Smooth muscle cell (in vitro differentiated cells): ENCODE data around the gene C1QTNF5. TPM values are rescaled to one million over a fixed set of nuclear protein-coding genes. Genes with fewer than 3 reads are reported as not detected.
A peak's percentile ranks its signal among the peaks of the same experiment; 100 is the strongest.

Experiments used
- DNase-seq: peaks from one replicate; lab custom pipeline; 2025; ENCODE audit not compliant: unreplicated experiment; lab: John Stamatoyannopoulos, UW
- H2AFZ ChIP-seq: fragments of 200-600 bp; sonication (generic); 2 replicates; pipeline ENCODE4 v1.6.0; 2016; ENCODE audit warnings: antibody characterized with exemption, low read depth, mild to moderate bottlenecking
- H3F3A ChIP-seq: fragments of 200-600 bp; sonication (generic); 2 replicates; pipeline ENCODE4 v1.6.0; 2017; ENCODE audit warnings: antibody characterized with exemption, low read depth
- H3K27ac ChIP-seq: fragments of 200-600 bp; sonication (generic); 2 replicates; pipeline ENCODE4 v1.5.1; 2016; ENCODE audit warnings: low read depth, mild to moderate bottlenecking
- H3K27me3 ChIP-seq: fragments of 200-600 bp; sonication (generic); 2 replicates; pipeline ENCODE4 v1.6.1; 2016; ENCODE audit warnings: low read depth, mild to moderate bottlenecking
- H3K36me3 ChIP-seq: fragments of 200-600 bp; sonication (generic); 2 replicates; pipeline ENCODE4 v1.5.1; 2016; ENCODE audit warnings: low read depth
- H3K4me1 ChIP-seq: fragments of 200-600 bp; sonication (generic); 2 replicates; pipeline ENCODE4 v1.5.1; 2016; ENCODE audit warnings: low read depth
- H3K4me2 ChIP-seq: fragments of 200-600 bp; sonication (generic); 2 replicates; pipeline ENCODE4 v1.6.0; 2016; ENCODE audit warnings: mild to moderate bottlenecking
- H3K4me3 ChIP-seq: fragments of 200-600 bp; sonication (generic); 2 replicates; pipeline ENCODE4 v1.5.1; 2016; ENCODE audit warnings: mild to moderate bottlenecking
- H3K79me2 ChIP-seq: fragments of 200-600 bp; sonication (generic); 2 replicates; pipeline ENCODE4 v1.6.0; 2016; ENCODE audit warnings: low read depth, mild to moderate bottlenecking
- H3K9ac ChIP-seq: fragments of 200-600 bp; sonication (generic); 2 replicates; pipeline ENCODE4 v1.6.0; 2016; ENCODE audit warnings: low read depth
- H3K9me3 ChIP-seq: fragments of 200-600 bp; sonication (generic); replicated peaks from 2 replicates; pipeline ENCODE4 v1.5.1; 2016; ENCODE audit warnings: low read depth
- H4K20me1 ChIP-seq: fragments of 200-600 bp; sonication (generic); 2 replicates; pipeline ENCODE4 v1.6.0; 2016; ENCODE audit warnings: low read depth
- WGBS: methylation state at CpG from one replicate; pipeline ENCODE4 v1.1.7; 2016; ENCODE audit warnings: low lambda C conversion rate; 5-methylcytosine and 5-hydroxymethylcytosine counted together
- polyA plus RNA-seq: library from polyadenylated mRNA; unstranded; fragments of >200 nt; fragmentation: Nextera tagmentation; extraction: Ambion mirVana; gene quantifications from 2 replicates; pipeline ENCODE4 v1.2.1, GENCODE V29; 2016
- total RNA-seq: library from RNA; depleted of rRNA; stranded (reverse); fragments of >200 nt; gene quantifications from 2 replicates; pipeline ENCODE4 v1.2.3, GENCODE V29; 2014
- TF ChIP-seq, protein P1 (sequence below): fragments of 200-600 bp; sonication (generic); IDR thresholded peaks from 2 replicates; pipeline ENCODE4 v1.5.1; 2017; ENCODE audit warnings: borderline replicate concordance, mild to moderate bottlenecking, antibody characterized with exemption; ENCODE audit not compliant: insufficient read depth, poor library complexity, severe bottlenecking

The C1QTNF5 gene
- total and polyA plus RNA-seq, 2 experiments from 2014 or later = 7.0 to 7.2 TPM

DNA sequence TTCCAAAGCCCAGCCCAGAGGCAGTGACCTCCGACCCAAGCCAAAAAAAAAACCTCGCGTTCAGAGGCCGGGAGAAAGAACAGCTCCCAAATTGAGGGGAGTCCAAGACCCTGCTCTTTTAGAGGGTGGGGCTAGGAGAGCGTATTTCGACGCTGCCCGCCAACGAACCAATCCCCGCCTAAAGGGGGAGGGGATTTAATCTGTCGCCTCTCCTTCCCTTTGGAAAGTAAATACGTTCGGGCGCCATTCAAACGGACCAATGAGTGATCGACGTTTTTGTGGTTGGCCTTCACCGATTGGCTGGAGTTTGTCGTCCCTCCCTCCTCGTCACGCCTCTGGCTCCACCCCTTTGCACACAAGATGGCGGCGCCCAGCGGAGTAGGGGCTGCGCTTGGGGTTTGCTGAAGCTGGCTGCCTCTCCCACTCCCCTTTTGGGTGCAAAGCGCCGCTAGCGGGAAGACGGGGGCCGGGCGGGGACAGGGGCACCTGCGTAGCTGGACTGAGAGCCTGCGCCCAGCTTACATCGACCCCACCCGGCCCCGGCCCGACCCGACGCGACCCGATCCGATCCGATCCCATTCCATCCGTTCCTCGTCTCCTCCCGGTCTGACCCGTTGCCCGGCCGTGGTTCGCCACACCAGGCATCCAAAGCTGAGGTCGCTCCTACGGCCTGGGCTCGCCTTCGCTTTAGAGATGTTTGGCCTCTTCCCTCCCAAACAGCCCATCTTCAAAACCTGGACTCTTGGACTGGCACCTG is 6.3 kb downstream of the C1QTNF5 start, which contains the start of gene RNF26:
Gene RNF26 (plus strand): TSS at position 354 of the 757 bp plus-strand sequence. CDS start 596 bp downstream, outside the sequence.
- Histone ChIP-seq H3K4me2 (peak within 1 kb of the TSS; percentile 84), H3K79me2 (peaks cover 14% of the 10 kb centered on the region), H3K4me1 (peaks cover 41% of the 10 kb centered on the region), H3K9me3 (no peaks in the 10 kb centered on the region), H3K9ac (peak within 1 kb of the TSS; percentile 95), H3K36me3 (no peaks in the 10 kb centered on the region), H3K27ac (peak within 1 kb of the TSS; percentile 79), H4K20me1 (no peaks in the 10 kb centered on the region), H3K27me3 (no peaks in the 10 kb centered on the region), H3K4me3 (peak within 1 kb of the TSS; percentile 88), H3F3A (peaks cover 12% of the 10 kb centered on the region), H2AFZ (peak within 1 kb of the TSS; percentile 86)
- peak; percentile 64 for DNase-seq
- TF ChIP-seq, protein P1, sequence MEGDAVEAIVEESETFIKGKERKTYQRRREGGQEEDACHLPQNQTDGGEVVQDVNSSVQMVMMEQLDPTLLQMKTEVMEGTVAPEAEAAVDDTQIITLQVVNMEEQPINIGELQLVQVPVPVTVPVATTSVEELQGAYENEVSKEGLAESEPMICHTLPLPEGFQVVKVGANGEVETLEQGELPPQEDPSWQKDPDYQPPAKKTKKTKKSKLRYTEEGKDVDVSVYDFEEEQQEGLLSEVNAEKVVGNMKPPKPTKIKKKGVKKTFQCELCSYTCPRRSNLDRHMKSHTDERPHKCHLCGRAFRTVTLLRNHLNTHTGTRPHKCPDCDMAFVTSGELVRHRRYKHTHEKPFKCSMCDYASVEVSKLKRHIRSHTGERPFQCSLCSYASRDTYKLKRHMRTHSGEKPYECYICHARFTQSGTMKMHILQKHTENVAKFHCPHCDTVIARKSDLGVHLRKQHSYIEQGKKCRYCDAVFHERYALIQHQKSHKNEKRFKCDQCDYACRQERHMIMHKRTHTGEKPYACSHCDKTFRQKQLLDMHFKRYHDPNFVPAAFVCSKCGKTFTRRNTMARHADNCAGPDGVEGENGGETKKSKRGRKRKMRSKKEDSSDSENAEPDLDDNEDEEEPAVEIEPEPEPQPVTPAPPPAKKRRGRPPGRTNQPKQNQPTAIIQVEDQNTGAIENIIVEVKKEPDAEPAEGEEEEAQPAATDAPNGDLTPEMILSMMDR = no peak
- 1% methylated on average over 29 of the region's 54 CpGs for WGBS

DNA sequence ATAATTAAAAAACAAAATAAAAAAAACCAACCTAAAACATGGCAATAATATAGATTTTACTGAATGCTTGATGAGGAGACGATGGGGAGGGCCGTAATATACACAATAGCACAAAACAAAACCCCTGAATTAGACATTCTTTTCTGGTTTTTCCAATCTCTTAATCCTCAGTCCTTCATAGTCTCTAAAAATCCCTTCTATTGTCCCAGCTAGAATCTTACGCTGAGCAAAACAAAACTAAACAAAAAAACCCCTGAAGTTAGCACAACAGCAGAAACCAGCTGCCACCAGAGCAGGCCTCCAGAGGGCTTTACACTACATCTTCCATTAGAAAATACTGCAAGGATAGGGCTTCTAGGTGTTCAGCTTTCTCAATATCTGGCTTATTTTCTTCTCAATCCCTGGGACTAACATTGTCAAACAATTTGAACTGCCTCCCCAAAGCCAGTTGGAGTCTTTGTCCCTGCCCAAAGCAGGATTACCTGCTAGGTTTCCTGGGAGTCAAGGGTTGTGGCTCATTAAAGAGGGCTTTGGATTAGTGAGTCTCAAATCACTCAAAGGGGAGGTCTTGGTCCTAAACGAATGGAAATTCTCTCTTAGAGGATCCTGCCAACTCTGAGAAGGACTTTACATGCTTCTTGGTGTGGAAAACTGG is 8.4 kb downstream of the C1QTNF5 start:
- Histone ChIP-seq H3K9me3 (no peaks in the 10 kb centered on the region), H4K20me1 (no peaks in the 10 kb centered on the region), H2AFZ (no peak overlapping the region), H3K36me3 (no peaks in the 10 kb centered on the region), H3K9ac (no peak overlapping the region), H3K4me3 (no peak overlapping the region), H3F3A (peaks cover 5% of the 10 kb centered on the region), H3K4me2 (no peak overlapping the region), H3K4me1 (peaks cover 27% of the 10 kb centered on the region), H3K79me2 (peaks cover 14% of the 10 kb centered on the region), H3K27ac (no peak overlapping the region), H3K27me3 (no peaks in the 10 kb centered on the region)
- DNase-seq = no peak
- WGBS = 87% methylated on average over 4 of the region's 4 CpGs
- TF ChIP-seq, protein P1 = no peak

DNA sequence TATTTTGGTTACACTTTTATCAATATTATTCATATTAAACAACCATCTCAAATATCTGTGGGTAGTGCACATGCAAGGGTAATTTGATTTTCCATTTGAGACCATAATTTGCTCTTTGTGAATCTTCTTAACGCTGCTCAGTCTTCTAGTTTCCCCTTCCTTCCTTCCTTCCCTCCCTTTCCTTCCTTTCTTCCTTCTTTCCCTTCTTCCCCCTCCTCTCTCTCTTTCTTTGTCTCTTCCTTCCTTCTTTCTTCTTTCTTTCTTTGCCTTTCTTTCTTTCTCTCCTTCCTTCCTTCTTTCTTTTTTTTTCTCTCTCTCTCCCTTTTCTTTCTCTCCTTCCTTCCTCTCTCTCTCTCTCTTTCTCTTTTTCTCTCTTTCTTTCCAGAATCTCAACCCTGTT is 10.4 kb downstream of the C1QTNF5 start:
- peaks cover 7% of the 10 kb centered on the region for H3K79me2 ChIP-seq
- peaks cover 17% of the 10 kb centered on the region for H3K4me1 ChIP-seq
- no peaks in the 10 kb centered on the region for H3K9me3 ChIP-seq
- no peaks in the 10 kb centered on the region for H3F3A ChIP-seq
- no peaks in the 10 kb centered on the region for H3K36me3 ChIP-seq
- no peaks in the 10 kb centered on the region for H4K20me1 ChIP-seq
- DNase-seq = no peak
- TF ChIP-seq, protein P1 = no peak
- 70% methylated on average over 1 of the region's 1 CpG for WGBS
- H3K9ac ChIP-seq = no peak overlapping the region
- H3K27ac ChIP-seq = no peak overlapping the region
- H3K4me3 ChIP-seq = no peak overlapping the region
- no peak overlapping the region for H2AFZ ChIP-seq
- no peaks in the 10 kb centered on the region for H3K27me3 ChIP-seq
- H3K4me2 ChIP-seq = no peak overlapping the region
